Tibial artery (tissue), 4 donors: ENCODE results near the gene GREM1.

Experiments
- DNase-seq, 2 donors: peaks; one replicate each; pipeline ENCODE4 v3.0.0-alpha.2; 2019
- H3K27ac ChIP-seq, 2 donors: fragments of 200-600 bp; sonication (generic) in 1 of 2; 1 replicate in 1 of 2; 2 replicates in 1 of 2; pipeline ENCODE4 v1.5.1; 2018 to 2019; ENCODE audit warnings: mild to moderate bottlenecking in 1 of 2
- H3K27me3 ChIP-seq, 2 donors: fragments of 200-600 bp; sonication (generic) in 1 of 2; one replicate each; pipeline versions ENCODE4 v1.5.1 to v1.6.0; 2016 to 2019
- H3K36me3 ChIP-seq, 3 donors: fragments of 200-600 bp; sonication (generic) in 2 of 3; one replicate each; pipeline ENCODE4 v1.5.1; 2016 to 2019; ENCODE audit warnings: mild to moderate bottlenecking in 2 of 3
- H3K4me1 ChIP-seq, 4 donors: fragments of 200-600 bp; sonication (generic) in 2 of 4; 1 replicate in 3 of 4; 2 replicates in 1 of 4; pipeline ENCODE4 v1.5.1; 2016 to 2019
- H3K4me3 ChIP-seq, 2 donors: fragments of 200-600 bp; sonication (generic) in 1 of 2; 1 replicate in 1 of 2; 2 replicates in 1 of 2; pipeline ENCODE4 v1.5.1; 2018 to 2019; ENCODE audit warnings: mild to moderate bottlenecking in 2 of 2
- H3K9me3 ChIP-seq, 3 donors: fragments of 200-600 bp; sonication (generic) in 1 of 3; one replicate each; pipeline ENCODE4 v1.5.1; 2016 to 2019
- CTCF ChIP-seq, 2 experiments: fragments of 200-600 bp in 1 of 2; fragments of 450-650 bp in 1 of 2; IDR thresholded peaks; one replicate each; pipeline ENCODE4 v1.5.1; 2017 to 2019; ENCODE audit warnings: antibody characterized with exemption in 2 of 2, mild to moderate bottlenecking in 1 of 2, moderate library complexity in 1 of 2
- intact Hi-C: fragments of 100-400 bp; cut with DNase I; formaldehyde crosslinking; loops from one replicate; pipeline ENCODE4 v1.15.0; 2023; ENCODE audit warnings: low total_unique reads

GREM1 gene

DNA sequence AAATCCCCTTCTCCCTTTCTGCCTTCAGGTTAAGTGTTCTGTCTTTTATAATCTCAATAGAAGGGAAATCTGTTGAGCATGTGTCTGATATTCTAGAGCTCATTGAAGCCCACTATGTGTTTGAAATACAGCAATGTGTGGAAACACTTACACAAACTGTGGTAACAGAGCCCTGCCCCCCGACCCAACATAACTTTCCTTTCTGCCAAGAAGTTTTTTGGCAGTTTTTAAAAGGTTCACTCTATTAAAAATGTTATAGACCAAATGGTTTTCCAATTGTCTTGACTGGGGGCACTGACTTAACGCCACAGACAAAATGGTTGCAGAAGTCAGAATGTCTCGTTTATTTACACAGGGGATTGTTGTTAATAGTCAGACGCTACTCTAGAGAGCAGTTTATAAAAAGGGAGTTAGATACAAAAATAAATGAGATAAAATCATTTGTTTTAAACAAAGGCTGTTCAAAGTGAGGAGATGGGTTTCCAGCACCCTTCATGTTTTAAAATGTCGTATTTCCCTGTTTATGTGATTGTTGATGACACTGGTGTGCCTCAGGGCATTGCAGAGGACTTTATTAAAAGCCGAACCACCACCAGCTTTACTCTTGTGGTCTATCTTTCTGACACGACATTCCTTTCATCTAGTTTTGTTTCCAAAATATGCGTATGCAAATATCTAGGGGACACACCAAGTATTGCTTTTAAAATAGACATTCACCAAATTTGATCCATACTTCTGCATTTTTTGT lies 26.7 kb upstream of the GREM1 start:
- H3K36me3 ChIP-seq: no peaks in the 10 kb centered on the region
- intact Hi-C loops: no loop called here

GRCh38 chr15:32691689-32692038 lies 26.1 kb upstream of the GREM1 start:
- Histone ChIP-seq H3K36me3 (no peaks in the 10 kb centered on the region), H3K4me1 (no peaks in the 10 kb centered on the region), H3K27me3 (no peaks in the 10 kb centered on the region), H3K27ac (no peak overlapping the region), H3K4me3 (no peak overlapping the region), H3K9me3 (no peaks in the 10 kb centered on the region)
- no peak for TF ChIP-seq CTCF (IDR thresholded peaks at IDR 0.05)
- intact Hi-C loops: no loop called here
- DNase-seq: no peak

More for the DNA sequence above, 26.7 kb upstream of the GREM1 start:
- no peak for DNase-seq
- H3K27ac ChIP-seq: no peak overlapping the region
- no peak overlapping the region for H3K4me3 ChIP-seq
- H3K27me3 ChIP-seq: no peaks in the 10 kb centered on the region
- no peaks in the 10 kb centered on the region for H3K9me3 ChIP-seq
- no peaks in the 10 kb centered on the region for H3K4me1 ChIP-seq
- no peak for TF ChIP-seq CTCF (IDR thresholded peaks at IDR 0.05)

- intact Hi-C loops: no loop called here
- Histone ChIP-seq H3K4me1 (no peaks in the 10 kb centered on the region), H3K27ac (no peak overlapping the region), H3K4me3 (no peak overlapping the region), H3K9me3 (no peaks in the 10 kb centered on the region), H3K36me3 (no peaks in the 10 kb centered on the region), H3K27me3 (no peaks in the 10 kb centered on the region)
- no peak for TF ChIP-seq CTCF (IDR thresholded peaks at IDR 0.05)
- DNase-seq: no peak
These were observed 25.5 kb upstream of the GREM1 start for GRCh38 chr15:32692286-32692685.

DNA sequence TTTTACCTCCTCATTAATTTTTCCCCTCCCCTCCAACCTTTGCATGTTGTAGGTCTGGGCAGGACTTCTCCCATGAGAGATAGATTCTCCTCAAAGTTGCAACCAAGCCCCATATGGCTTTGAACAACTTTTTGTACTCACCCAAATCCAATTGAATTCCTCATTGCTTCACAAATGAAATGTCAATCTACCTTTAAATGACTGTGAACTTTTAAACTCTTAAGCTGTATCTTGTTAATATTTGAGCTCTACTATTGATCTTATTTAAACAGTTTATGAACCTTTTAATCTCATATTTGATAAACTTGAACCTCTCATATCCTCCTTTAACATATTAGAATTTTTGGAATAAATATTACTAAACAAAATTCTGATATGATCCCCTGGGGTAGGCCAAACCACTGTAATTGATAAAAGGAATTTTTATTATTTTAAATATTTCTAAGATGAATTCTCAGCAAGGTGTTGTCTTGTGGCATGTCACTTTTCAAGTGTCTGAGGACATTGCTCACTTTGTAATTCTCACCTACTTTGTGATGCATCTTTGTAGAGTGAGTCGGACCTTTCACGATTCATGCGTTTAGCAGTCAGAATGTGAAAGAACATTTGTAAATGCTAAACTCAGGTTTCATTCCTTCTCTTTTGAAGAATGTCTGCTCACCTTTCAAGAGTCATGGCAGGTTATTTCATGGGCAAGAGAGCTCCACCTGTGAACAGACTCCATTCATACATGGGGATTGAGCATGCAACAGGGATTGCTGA lies 23.4 kb upstream of the GREM1 start:
- no peak for DNase-seq
- intact Hi-C loops: no loop called here
- TF ChIP-seq CTCF (IDR thresholded peaks at IDR 0.05): no peak

DNA sequence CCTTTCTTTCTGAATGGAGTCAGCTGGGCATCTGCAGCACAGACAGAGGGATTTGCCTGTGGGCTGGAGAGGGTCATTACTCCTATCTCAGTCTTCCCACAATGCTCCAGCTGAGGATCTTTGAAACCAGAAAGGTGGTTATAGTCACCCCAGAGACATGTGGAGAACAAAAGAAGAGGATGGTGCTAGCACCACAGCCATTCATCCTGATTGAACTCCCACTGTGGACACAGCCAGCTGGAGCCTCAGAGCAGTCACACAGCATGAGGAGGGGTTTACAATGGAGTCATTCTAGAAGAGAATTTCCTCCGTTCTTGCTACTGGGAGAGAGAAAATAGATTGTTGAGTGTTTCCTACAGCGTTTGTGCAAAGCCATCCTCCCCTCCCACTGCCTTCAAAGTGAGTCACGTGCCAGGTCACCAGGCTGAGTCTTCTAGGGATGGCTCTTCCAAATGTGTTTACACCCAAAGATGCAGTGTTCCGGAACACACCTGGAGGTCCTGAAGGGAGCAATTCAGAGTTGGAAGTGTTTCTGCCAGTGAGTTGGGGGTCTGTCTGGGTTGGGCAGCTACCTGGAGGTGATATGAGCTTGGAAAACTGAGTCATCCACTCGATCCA lies 18.9 kb upstream of the GREM1 start:
- Histone ChIP-seq H3K9me3 (no peaks in the 10 kb centered on the region), H3K36me3 (no peaks in the 10 kb centered on the region), H3K4me1 (no peaks in the 10 kb centered on the region), H3K27ac (no peak overlapping the region), H3K4me3 (no peak overlapping the region), H3K27me3 (no peaks in the 10 kb centered on the region)
- no peak for TF ChIP-seq CTCF (IDR thresholded peaks at IDR 0.05)
- intact Hi-C loops: no loop called here
- DNase-seq: no peak

More for the DNA sequence above, 23.4 kb upstream of the GREM1 start:
- Histone ChIP-seq H3K4me3 (no peak overlapping the region), H3K27ac (no peak overlapping the region), H3K27me3 (no peaks in the 10 kb centered on the region), H3K4me1 (no peaks in the 10 kb centered on the region), H3K36me3 (no peaks in the 10 kb centered on the region), H3K9me3 (no peaks in the 10 kb centered on the region)
